Neutrophil (primary cell): Measurements from ENCODE around the gene COG7.

Experiments used
- H3K27ac ChIP-seq: fragments of 200-600 bp; sonication (generic); 2 replicates; pipeline ENCODE4 v1.5.1; 2016; ENCODE audit warnings: mild to moderate bottlenecking, moderate library complexity
- H3K27me3 ChIP-seq: fragments of 200-600 bp; sonication (generic); 2 replicates; pipeline ENCODE4 v1.6.0; 2016; ENCODE audit warnings: mild to moderate bottlenecking
- H3K36me3 ChIP-seq: fragments of 200-600 bp; sonication (generic); 2 replicates; pipeline ENCODE4 v1.5.1; 2017
- H3K4me1 ChIP-seq, 2 experiments: fragments of 200-600 bp in 1 of 2; sonication (generic) in 1 of 2; 1 replicate in 1 of 2; 2 replicates in 1 of 2; pipeline versions ENCODE4 v1.5.1 to v1.6.1; 2013 to 2016; ENCODE audit warnings: low read depth in 1 of 2, low read length in 1 of 2, mild to moderate bottlenecking in 1 of 2, moderate library complexity in 1 of 2; ENCODE audit not compliant: control insufficient read depth in 1 of 2, insufficient read depth in 1 of 2
- H3K4me3 ChIP-seq, 2 experiments: fragments of 200-600 bp in 1 of 2; sonication (generic) in 1 of 2; 1 replicate in 1 of 2; 2 replicates in 1 of 2; pipeline ENCODE4 v1.5.1; 2013 to 2016; ENCODE audit warnings: low read depth in 1 of 2, low read length in 1 of 2, mild to moderate bottlenecking in 1 of 2, moderate library complexity in 1 of 2
- H3K9me3 ChIP-seq: fragments of 200-600 bp; sonication (generic); 2 replicates; pipeline ENCODE4 v1.5.1; 2016
- TF ChIP-seq, protein P1 (sequence below): fragments of 200-600 bp; sonication (generic); IDR thresholded peaks from 2 replicates; pipeline ENCODE4 v1.5.1; 2016; ENCODE audit warnings: antibody characterized with exemption

COG7 gene

DNA sequence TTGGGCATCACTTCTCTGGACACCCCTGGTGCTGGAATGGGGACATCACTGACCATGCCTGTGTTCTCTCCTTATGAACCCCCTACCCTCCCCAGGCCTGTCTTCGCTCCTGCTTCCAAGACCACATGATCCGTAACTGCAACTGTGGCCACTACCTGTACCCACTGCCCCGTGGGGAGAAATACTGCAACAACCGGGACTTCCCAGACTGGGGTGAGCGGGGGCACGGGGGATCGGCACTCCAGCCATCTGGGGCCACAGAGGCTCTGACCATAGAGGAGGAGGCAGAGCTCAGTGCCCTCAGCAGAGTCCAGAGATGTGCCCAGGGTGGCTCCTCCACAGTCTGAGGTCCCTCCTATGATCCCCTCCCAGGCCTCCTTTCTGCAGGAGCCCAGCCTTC is 77.3 kb downstream of the COG7 start:
- Histone ChIP-seq H3K9me3 (no peaks in the 10 kb centered on the region), H3K27ac (no peak overlapping the region), H3K4me1 (no peaks in the 10 kb centered on the region), H3K4me3 (no peak overlapping the region), H3K36me3 (no peaks in the 10 kb centered on the region), H3K27me3 (no peaks in the 10 kb centered on the region)
- TF ChIP-seq, protein P1, sequence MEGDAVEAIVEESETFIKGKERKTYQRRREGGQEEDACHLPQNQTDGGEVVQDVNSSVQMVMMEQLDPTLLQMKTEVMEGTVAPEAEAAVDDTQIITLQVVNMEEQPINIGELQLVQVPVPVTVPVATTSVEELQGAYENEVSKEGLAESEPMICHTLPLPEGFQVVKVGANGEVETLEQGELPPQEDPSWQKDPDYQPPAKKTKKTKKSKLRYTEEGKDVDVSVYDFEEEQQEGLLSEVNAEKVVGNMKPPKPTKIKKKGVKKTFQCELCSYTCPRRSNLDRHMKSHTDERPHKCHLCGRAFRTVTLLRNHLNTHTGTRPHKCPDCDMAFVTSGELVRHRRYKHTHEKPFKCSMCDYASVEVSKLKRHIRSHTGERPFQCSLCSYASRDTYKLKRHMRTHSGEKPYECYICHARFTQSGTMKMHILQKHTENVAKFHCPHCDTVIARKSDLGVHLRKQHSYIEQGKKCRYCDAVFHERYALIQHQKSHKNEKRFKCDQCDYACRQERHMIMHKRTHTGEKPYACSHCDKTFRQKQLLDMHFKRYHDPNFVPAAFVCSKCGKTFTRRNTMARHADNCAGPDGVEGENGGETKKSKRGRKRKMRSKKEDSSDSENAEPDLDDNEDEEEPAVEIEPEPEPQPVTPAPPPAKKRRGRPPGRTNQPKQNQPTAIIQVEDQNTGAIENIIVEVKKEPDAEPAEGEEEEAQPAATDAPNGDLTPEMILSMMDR, result no peak

DNA sequence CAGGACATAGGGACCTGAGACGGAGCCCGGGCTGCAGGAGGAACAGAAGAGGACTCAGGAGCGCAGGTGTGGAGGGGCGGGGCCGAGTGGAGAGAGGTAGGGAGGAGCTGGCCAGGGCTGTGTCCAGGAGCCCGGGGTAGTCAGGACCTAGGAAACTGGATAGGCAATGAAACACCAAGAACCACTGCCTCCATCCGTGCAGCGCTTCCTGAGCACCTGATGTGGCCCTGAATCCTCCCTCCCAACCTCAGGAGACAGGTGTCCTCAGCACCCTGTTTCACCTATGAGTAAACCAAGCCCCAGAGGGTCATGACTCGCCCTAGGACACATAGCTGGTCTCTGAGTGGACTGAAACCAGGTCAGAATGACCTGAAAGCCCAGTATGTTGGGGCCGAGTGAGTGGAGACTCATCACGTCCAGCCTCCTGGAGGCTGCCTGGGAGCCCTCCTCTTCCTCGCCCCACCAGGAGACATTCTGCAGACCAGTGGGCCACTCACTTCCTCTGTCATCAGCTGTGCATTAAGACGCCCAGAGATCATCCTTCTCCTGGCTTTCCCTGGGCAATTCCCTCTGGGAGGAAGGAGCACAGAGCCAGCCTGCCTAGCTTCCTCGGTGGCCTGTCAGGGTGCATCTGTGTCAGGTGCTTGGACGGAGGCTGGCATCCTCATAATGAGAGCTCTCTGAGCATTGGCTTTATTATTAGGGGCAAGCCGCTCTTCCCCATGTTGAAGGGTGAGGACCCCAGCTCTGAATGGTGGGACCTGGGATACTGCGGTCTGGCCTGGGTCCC is 78.1 kb downstream of the COG7 start:
- TF ChIP-seq, protein P1, result no peak
- H3K4me1 ChIP-seq, result no peaks in the 10 kb centered on the region
- H3K9me3 ChIP-seq, result no peaks in the 10 kb centered on the region
- H3K27me3 ChIP-seq, result no peaks in the 10 kb centered on the region
- no peak overlapping the region for H3K27ac ChIP-seq
- no peak overlapping the region for H3K4me3 ChIP-seq
- no peaks in the 10 kb centered on the region for H3K36me3 ChIP-seq

DNA sequence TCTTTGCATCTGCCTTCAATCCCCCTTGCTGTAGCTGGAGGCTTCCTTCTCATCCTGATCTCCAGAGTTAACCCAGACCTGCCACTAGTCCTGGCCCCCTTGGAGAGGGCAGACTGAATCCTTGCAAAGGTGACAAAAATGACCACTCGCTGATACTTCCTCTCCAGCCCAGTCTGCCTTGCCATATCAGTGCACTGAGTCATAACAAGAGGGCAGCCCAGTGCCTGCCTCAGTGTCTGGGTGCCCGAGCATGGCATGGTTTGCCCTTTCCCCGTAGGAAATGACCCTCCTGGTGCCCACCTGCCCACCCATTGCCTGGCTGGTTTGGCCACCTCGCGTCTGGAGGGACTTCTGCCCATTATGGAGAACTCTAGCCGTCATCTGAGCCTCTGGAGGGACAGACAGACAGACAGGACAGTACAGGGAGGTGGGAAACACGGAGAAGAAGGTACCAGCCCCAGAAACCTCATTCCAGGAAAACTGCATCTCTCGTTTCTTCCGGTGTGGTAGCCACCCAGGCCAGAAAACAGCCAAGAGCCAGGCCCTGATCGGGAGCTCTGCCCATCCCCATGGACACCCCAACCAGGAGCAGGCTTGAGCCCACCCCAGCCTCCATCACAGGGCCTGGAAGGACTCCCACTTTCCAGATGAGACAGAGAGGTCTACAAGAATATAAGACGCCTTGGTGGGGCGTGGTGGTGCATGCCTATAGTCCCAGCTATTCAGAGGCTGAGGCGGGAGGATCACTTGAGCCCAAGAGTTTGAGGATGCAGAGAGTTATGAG is 79.4 kb downstream of the COG7 start:
- H3K4me3 ChIP-seq, result no peak overlapping the region
- no peaks in the 10 kb centered on the region for H3K27me3 ChIP-seq
- no peaks in the 10 kb centered on the region for H3K4me1 ChIP-seq
- TF ChIP-seq, protein P1, result no peak
- no peaks in the 10 kb centered on the region for H3K9me3 ChIP-seq
- no peak overlapping the region for H3K27ac ChIP-seq
- no peaks in the 10 kb centered on the region for H3K36me3 ChIP-seq

DNA sequence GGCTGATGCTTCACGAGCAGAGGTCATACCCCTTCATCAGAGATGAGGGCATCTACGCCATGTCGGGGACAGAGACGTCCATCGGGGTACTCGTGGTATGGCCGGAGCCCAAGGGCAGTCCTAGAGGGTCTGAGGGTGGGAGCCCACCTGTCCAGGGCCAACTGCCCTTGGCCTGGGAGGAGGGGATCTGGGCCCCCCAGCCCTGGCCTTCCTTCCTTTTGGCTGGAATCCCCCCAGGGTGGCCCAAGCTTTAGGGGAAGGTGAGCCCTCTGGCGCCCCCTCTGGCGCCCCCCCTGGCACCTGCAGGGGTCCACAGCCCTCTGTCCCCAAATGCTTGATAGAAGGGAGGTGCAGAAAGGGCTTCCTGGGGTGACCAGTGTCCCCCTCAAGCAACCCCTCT is 81.6 kb downstream of the COG7 start:
- Histone ChIP-seq H3K4me1 (no peaks in the 10 kb centered on the region), H3K27ac (no peak overlapping the region), H3K36me3 (no peaks in the 10 kb centered on the region), H3K27me3 (no peaks in the 10 kb centered on the region), H3K4me3 (no peak overlapping the region), H3K9me3 (no peaks in the 10 kb centered on the region)
- TF ChIP-seq, protein P1, result no peak

DNA sequence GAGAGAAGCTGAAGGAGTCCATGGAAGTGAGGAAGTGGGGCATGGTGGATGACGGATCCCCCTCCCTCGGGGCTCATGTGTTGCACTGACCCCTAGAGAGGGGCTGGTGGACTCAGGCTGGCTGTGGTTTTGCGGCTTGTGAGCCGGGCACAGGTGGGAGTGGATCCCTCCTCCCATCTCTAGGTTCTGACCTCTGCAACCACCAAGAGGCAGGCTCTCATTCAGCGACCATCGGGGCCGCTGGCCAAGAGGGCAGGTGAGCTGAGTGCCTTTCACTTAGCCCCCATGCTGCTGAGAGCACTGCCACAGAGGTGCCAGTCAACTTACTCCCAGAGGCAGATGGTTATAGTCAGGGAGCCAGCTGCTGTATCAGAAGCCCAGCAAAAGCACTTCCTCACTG is 83.6 kb downstream of the COG7 start:
- no peak overlapping the region for H3K4me3 ChIP-seq
- TF ChIP-seq, protein P1, result no peak
- no peaks in the 10 kb centered on the region for H3K36me3 ChIP-seq
- H3K4me1 ChIP-seq, result no peaks in the 10 kb centered on the region
- no peaks in the 10 kb centered on the region for H3K9me3 ChIP-seq
- H3K27me3 ChIP-seq, result no peaks in the 10 kb centered on the region
- H3K27ac ChIP-seq, result no peak overlapping the region
